H1 (cell line): ENCODE data around the gene UPF1. TPM values are rescaled to one million over a fixed set of nuclear protein-coding genes. Genes with fewer than 3 reads are reported as not detected.

ENCODE experiments used
- BCL11A ChIP-seq, 2 experiments: IDR thresholded peaks; one replicate each; pipeline ENCODE4 v1.6.1; 2011; ENCODE audit warnings: low read depth in 2 of 2, low read length in 2 of 2, mild to moderate bottlenecking in 2 of 2
- KDM1A ChIP-seq: fragments of 200-600, 300-600 bp; sonication (generic); IDR thresholded peaks from 2 replicates; pipeline ENCODE4 v1.7.1; 2016; ENCODE audit warnings: mild to moderate bottlenecking, low read length, borderline replicate concordance
- RNF2 ChIP-seq: fragments of 200-900, 300-1000 bp; sonication (generic); IDR thresholded peaks from 2 replicates; pipeline ENCODE4 v1.7.1; 2016; ENCODE audit warnings: borderline replicate concordance, low read depth, mild to moderate bottlenecking, antibody characterized with exemption, low read length; ENCODE audit not compliant: poor library complexity, severe bottlenecking; ENCODE audit errors: missing control alignments
- SP1 ChIP-seq: IDR thresholded peaks from 2 replicates; pipeline ENCODE4 v1.6.1; 2011; ENCODE audit warnings: low read depth, low read length
- polyA plus RNA-seq, 7 experiments: library from polyadenylated mRNA; depleted of rRNA in 3 of 7; stranded (reverse) in 5 of 7; unstranded in 2 of 7; fragments of >200 nt in 5 of 7; fragments of 200-250 nt in 2 of 7; gene quantifications; 1 replicate in 5 of 7; 2 replicates in 1 of 7; 4 replicates in 1 of 7; pipeline versions ENCODE4 v1.2.1 to v1.2.3, GENCODE V29; 2011 to 2013; ENCODE audit warnings: missing spikeins in 2 of 7, mixed read lengths in 2 of 7
- total RNA-seq: library from RNA; stranded (reverse); fragmentation: NEBNext Ultra II Directional; extraction: Animal tissue kit (Norgen Biotek cat#: 25700); gene quantifications from 2 replicates; pipeline ENCODE4 v1.2.1, GENCODE V29; 2021
- TF ChIP-seq, protein P1 (sequence below): fragments of 300-600 bp; sonication (generic); IDR thresholded peaks from 2 replicates; pipeline ENCODE4 v1.7.1; 2012; ENCODE audit warnings: low read length, moderate library complexity, mild to moderate bottlenecking, inconsistent platforms; ENCODE audit not compliant: insufficient replicate concordance

UPF1 gene
- total and polyA plus RNA-seq, 2 of the 8 experiments (the other 6 are each of a cell fraction or from before 2014, with no cell fraction given), result 46.4 to 62.0 TPM

- TF ChIP-seq, protein P1, sequence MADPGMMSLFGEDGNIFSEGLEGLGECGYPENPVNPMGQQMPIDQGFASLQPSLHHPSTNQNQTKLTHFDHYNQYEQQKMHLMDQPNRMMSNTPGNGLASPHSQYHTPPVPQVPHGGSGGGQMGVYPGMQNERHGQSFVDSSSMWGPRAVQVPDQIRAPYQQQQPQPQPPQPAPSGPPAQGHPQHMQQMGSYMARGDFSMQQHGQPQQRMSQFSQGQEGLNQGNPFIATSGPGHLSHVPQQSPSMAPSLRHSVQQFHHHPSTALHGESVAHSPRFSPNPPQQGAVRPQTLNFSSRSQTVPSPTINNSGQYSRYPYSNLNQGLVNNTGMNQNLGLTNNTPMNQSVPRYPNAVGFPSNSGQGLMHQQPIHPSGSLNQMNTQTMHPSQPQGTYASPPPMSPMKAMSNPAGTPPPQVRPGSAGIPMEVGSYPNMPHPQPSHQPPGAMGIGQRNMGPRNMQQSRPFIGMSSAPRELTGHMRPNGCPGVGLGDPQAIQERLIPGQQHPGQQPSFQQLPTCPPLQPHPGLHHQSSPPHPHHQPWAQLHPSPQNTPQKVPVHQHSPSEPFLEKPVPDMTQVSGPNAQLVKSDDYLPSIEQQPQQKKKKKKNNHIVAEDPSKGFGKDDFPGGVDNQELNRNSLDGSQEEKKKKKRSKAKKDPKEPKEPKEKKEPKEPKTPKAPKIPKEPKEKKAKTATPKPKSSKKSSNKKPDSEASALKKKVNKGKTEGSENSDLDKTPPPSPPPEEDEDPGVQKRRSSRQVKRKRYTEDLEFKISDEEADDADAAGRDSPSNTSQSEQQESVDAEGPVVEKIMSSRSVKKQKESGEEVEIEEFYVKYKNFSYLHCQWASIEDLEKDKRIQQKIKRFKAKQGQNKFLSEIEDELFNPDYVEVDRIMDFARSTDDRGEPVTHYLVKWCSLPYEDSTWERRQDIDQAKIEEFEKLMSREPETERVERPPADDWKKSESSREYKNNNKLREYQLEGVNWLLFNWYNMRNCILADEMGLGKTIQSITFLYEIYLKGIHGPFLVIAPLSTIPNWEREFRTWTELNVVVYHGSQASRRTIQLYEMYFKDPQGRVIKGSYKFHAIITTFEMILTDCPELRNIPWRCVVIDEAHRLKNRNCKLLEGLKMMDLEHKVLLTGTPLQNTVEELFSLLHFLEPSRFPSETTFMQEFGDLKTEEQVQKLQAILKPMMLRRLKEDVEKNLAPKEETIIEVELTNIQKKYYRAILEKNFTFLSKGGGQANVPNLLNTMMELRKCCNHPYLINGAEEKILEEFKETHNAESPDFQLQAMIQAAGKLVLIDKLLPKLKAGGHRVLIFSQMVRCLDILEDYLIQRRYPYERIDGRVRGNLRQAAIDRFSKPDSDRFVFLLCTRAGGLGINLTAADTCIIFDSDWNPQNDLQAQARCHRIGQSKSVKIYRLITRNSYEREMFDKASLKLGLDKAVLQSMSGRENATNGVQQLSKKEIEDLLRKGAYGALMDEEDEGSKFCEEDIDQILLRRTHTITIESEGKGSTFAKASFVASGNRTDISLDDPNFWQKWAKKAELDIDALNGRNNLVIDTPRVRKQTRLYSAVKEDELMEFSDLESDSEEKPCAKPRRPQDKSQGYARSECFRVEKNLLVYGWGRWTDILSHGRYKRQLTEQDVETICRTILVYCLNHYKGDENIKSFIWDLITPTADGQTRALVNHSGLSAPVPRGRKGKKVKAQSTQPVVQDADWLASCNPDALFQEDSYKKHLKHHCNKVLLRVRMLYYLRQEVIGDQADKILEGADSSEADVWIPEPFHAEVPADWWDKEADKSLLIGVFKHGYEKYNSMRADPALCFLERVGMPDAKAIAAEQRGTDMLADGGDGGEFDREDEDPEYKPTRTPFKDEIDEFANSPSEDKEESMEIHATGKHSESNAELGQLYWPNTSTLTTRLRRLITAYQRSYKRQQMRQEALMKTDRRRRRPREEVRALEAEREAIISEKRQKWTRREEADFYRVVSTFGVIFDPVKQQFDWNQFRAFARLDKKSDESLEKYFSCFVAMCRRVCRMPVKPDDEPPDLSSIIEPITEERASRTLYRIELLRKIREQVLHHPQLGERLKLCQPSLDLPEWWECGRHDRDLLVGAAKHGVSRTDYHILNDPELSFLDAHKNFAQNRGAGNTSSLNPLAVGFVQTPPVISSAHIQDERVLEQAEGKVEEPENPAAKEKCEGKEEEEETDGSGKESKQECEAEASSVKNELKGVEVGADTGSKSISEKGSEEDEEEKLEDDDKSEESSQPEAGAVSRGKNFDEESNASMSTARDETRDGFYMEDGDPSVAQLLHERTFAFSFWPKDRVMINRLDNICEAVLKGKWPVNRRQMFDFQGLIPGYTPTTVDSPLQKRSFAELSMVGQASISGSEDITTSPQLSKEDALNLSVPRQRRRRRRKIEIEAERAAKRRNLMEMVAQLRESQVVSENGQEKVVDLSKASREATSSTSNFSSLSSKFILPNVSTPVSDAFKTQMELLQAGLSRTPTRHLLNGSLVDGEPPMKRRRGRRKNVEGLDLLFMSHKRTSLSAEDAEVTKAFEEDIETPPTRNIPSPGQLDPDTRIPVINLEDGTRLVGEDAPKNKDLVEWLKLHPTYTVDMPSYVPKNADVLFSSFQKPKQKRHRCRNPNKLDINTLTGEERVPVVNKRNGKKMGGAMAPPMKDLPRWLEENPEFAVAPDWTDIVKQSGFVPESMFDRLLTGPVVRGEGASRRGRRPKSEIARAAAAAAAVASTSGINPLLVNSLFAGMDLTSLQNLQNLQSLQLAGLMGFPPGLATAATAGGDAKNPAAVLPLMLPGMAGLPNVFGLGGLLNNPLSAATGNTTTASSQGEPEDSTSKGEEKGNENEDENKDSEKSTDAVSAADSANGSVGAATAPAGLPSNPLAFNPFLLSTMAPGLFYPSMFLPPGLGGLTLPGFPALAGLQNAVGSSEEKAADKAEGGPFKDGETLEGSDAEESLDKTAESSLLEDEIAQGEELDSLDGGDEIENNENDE, result no peak
- no peak for TF ChIP-seq BCL11A (IDR thresholded peaks at IDR 0.05; ENCODE audit: low read depth in 2 of 2, low read length in 2 of 2)
- no peak for TF ChIP-seq SP1
- TF ChIP-seq KDM1A, result no peak
- TF ChIP-seq RNF2, result no peak
These were observed 81.2 kb downstream of the UPF1 start (continued) for GRCh38 chr19:18912933-18913332.
